H1 (cell line): Measurements from ENCODE around the gene NANOS3. TPM values are rescaled to one million over a fixed set of nuclear protein-coding genes. Genes with fewer than 3 reads are reported as not detected.

ENCODE experiments used
- CTCF ChIA-PET: fragments of 300-600 bp; sonication (Branson Sonifier 250); formaldehyde crosslinking; loops from one replicate; lab custom pipeline; 2021; ENCODE audit not compliant: partially characterized antibody; lab: Charles Lee
- POLR2A ChIA-PET: fragments of 300-600 bp; sonication (Branson Sonifier 250); formaldehyde crosslinking; loops from one replicate; lab custom pipeline; 2021; ENCODE audit warnings: inconsistent platforms; ENCODE audit not compliant: partially characterized antibody; lab: Charles Lee
- DNase-seq, 2 experiments: peaks; one replicate each; pipeline versions ENCODE4 v3.0.0 to v3.0.0-alpha.2; 2010 to 2022; ENCODE audit warnings: low spot score in 2 of 2, low read depth in 1 of 2, mixed read lengths in 1 of 2
- FAIRE-seq: peaks from 2 replicates; lab custom pipeline; 2011; peaks lifted over from hg19 to GRCh38; lab: Jason Lieb, UNC
- H2AFZ ChIP-seq: 2 replicates; pipeline ENCODE4 v1.8.1; 2012; ENCODE audit warnings: low read length, inconsistent platforms
- H2AK5ac ChIP-seq: 2 replicates; pipeline ENCODE4 v1.6.1; 2013; ENCODE audit warnings: low read depth, low read length
- H2BK120ac ChIP-seq: replicated peaks from 2 replicates; pipeline ENCODE3; 2013; ENCODE audit warnings: low read depth, low read length, inconsistent platforms
- H2BK12ac ChIP-seq: 2 replicates; pipeline ENCODE4 v1.6.1; 2013; ENCODE audit warnings: low read depth, low read length
- H2BK15ac ChIP-seq: 2 replicates; pipeline ENCODE4 v1.6.1; 2013; ENCODE audit warnings: low read length
- H2BK20ac ChIP-seq: 2 replicates; pipeline ENCODE4 v1.6.1; 2013; ENCODE audit warnings: low read length
- H2BK5ac ChIP-seq: 2 replicates; pipeline ENCODE4 v1.6.1; 2013; ENCODE audit warnings: low read depth, low read length
- H3K14ac ChIP-seq: 2 replicates; pipeline ENCODE4 v1.6.1; 2013; ENCODE audit warnings: inconsistent platforms; ENCODE audit not compliant: insufficient read length
- H3K18ac ChIP-seq: 2 replicates; pipeline ENCODE4 v1.6.1; 2013; ENCODE audit warnings: low read length; ENCODE audit errors: extremely low read depth
- H3K23ac ChIP-seq: 2 replicates; pipeline ENCODE4 v1.6.1; 2013; ENCODE audit warnings: inconsistent platforms; ENCODE audit not compliant: insufficient read length
- H3K23me2 ChIP-seq: 2 replicates; pipeline ENCODE4 v1.6.1; 2013; ENCODE audit warnings: low read depth, low read length
- H3K27ac ChIP-seq: 2 replicates; pipeline ENCODE4 v1.6.1; 2011; ENCODE audit warnings: low read depth, low read length, inconsistent platforms
- H3K27me3 ChIP-seq, 4 experiments: replicated peaks in 1 of 4; 1 replicate in 1 of 4; 2 replicates in 3 of 4; pipeline versions ENCODE4 v1.6.1 to v1.8.1; 2011 to 2013; ENCODE audit warnings: low read length in 3 of 4, mild to moderate bottlenecking in 3 of 4, inconsistent platforms in 2 of 4, mixed read lengths in 2 of 4, moderate library complexity in 1 of 4; ENCODE audit not compliant: control insufficient read depth in 3 of 4, insufficient read depth in 3 of 4; ENCODE audit errors: extremely low read depth in 1 of 4
- H3K36me3 ChIP-seq, 4 experiments: 2 replicates each; pipeline versions ENCODE4 v1.6.1 to v1.8.1; 2011 to 2013; ENCODE audit warnings: mild to moderate bottlenecking in 4 of 4, low read length in 3 of 4, moderate library complexity in 2 of 4, control low read depth in 1 of 4, inconsistent platforms in 1 of 4; ENCODE audit not compliant: insufficient read depth in 4 of 4, control insufficient read depth in 2 of 4
- H3K4ac ChIP-seq: replicated peaks from 2 replicates; pipeline ENCODE3; 2013; ENCODE audit warnings: low read length, low read depth, mixed read lengths, inconsistent platforms; ENCODE audit not compliant: insufficient read length
- H3K4me1 ChIP-seq, 4 experiments: replicated peaks in 1 of 4; 1 replicate in 1 of 4; 2 replicates in 3 of 4; pipeline versions ENCODE4 v1.6.1 to v1.8.1; 2011 to 2013; ENCODE audit warnings: low read length in 3 of 4, inconsistent platforms in 2 of 4, mixed read lengths in 1 of 4; ENCODE audit not compliant: insufficient read depth in 4 of 4, control insufficient read depth in 3 of 4
- H3K4me2 ChIP-seq, 2 experiments: 2 replicates each; pipeline versions ENCODE4 v1.6.1 to v1.8.1; 2011 to 2013; ENCODE audit warnings: low read depth in 2 of 2, low read length in 2 of 2, control low read depth in 1 of 2, inconsistent platforms in 1 of 2, mild to moderate bottlenecking in 1 of 2; ENCODE audit not compliant: insufficient read depth in 1 of 2
- H3K4me3 ChIP-seq, 4 experiments: fragments of 200-600, 300-600 bp in 1 of 4; sonication (generic), shearing (Covaris generic), sonication (Bioruptor Twin) in 1 of 4; 2 replicates each; pipeline versions ENCODE4 v1.5.1 to v1.8.1; 2011 to 2016; ENCODE audit warnings: low read length in 4 of 4, low read depth in 3 of 4, control low read depth in 2 of 4, inconsistent platforms in 2 of 4, mild to moderate bottlenecking in 2 of 4, mixed read lengths in 1 of 4, moderate library complexity in 1 of 4; ENCODE audit not compliant: insufficient read depth in 2 of 4; ENCODE audit errors: extremely low read depth in 1 of 4
- H3K56ac ChIP-seq: replicated peaks from 2 replicates; pipeline ENCODE3; 2013; ENCODE audit warnings: low read depth, mild to moderate bottlenecking, mixed read lengths, low read length, inconsistent platforms; ENCODE audit not compliant: insufficient read length
- H3K79me1 ChIP-seq: 2 replicates; pipeline ENCODE4 v1.6.1; 2013; ENCODE audit warnings: low read depth, low read length, control low read depth
- H3K79me2 ChIP-seq, 2 experiments: 2 replicates each; pipeline versions ENCODE4 v1.6.1 to v1.8.1; 2012 to 2013; ENCODE audit warnings: low read length in 2 of 2, mild to moderate bottlenecking in 2 of 2, inconsistent platforms in 1 of 2; ENCODE audit not compliant: insufficient read depth in 2 of 2, control insufficient read depth in 1 of 2
- H3K9ac ChIP-seq, 4 experiments: replicated peaks in 1 of 4; 1 replicate in 1 of 4; 2 replicates in 3 of 4; pipeline versions ENCODE4 v1.6.1 to v1.8.1; 2011 to 2013; ENCODE audit warnings: low read depth in 3 of 4, low read length in 3 of 4, control low read depth in 2 of 4, mild to moderate bottlenecking in 2 of 4, moderate library complexity in 2 of 4, inconsistent platforms in 1 of 4; ENCODE audit errors: extremely low read depth in 1 of 4
- H3K9me3 ChIP-seq, 2 experiments: 2 replicates each; pipeline versions ENCODE4 v1.6.1 to v1.8.1; 2012 to 2013; ENCODE audit warnings: mild to moderate bottlenecking in 2 of 2, moderate library complexity in 2 of 2, control low read depth in 1 of 2, inconsistent platforms in 1 of 2, low read depth in 1 of 2, low read length in 1 of 2, mixed read lengths in 1 of 2; ENCODE audit not compliant: insufficient read depth in 2 of 2
- H4K20me1 ChIP-seq, 2 experiments: replicated peaks in 1 of 2; 2 replicates each; pipeline versions ENCODE3 to v1.8.1; 2011 to 2013; ENCODE audit warnings: inconsistent platforms in 2 of 2, low read length in 2 of 2, mild to moderate bottlenecking in 1 of 2; ENCODE audit not compliant: insufficient read depth in 2 of 2, control insufficient read depth in 1 of 2
- H4K5ac ChIP-seq: 2 replicates; pipeline ENCODE4 v1.6.1; 2013; ENCODE audit warnings: low read length, low read depth, mixed read lengths, inconsistent platforms; ENCODE audit not compliant: insufficient read length
- H4K8ac ChIP-seq: 2 replicates; pipeline ENCODE4 v1.8.0; 2013; ENCODE audit warnings: mild to moderate bottlenecking, moderate library complexity, low read length, inconsistent platforms; ENCODE audit not compliant: insufficient read depth; ENCODE audit errors: extremely low read depth
- H4K91ac ChIP-seq: replicated peaks from 2 replicates; pipeline ENCODE3; 2013; ENCODE audit warnings: low read length, mixed read lengths, inconsistent platforms; ENCODE audit not compliant: insufficient read length
- CTCF ChIP-seq, 3 experiments: IDR thresholded peaks; 1 replicate in 2 of 3; 2 replicates in 1 of 3; pipeline versions ENCODE4 v1.5.1 to v1.6.1; 2011; ENCODE audit warnings: low read length in 3 of 3, mild to moderate bottlenecking in 3 of 3, inconsistent platforms in 2 of 3, low read depth in 1 of 3, moderate library complexity in 1 of 3; ENCODE audit not compliant: insufficient read depth in 1 of 3; ENCODE audit errors: control extremely low read depth in 1 of 3
- JUN ChIP-seq: IDR thresholded peaks from 2 replicates; pipeline ENCODE4 v1.6.1; 2011; ENCODE audit warnings: low read depth, mild to moderate bottlenecking, improper control_type of control experiment, low read length
- POLR2AphosphoS5 ChIP-seq: IDR thresholded peaks from 2 replicates; pipeline ENCODE4 v1.6.1; 2011; ENCODE audit warnings: low read depth, low read length
- RAD21 ChIP-seq, 2 experiments: IDR thresholded peaks in 1 of 2; conservative IDR thresholded peaks in 1 of 2; 2 replicates each; pipeline ENCODE4 v1.6.1; 2011; ENCODE audit warnings: low read depth in 2 of 2, low read length in 2 of 2, improper control_type of control experiment in 1 of 2, inconsistent platforms in 1 of 2, mild to moderate bottlenecking in 1 of 2, moderate library complexity in 1 of 2
- RNF2 ChIP-seq: fragments of 200-900, 300-1000 bp; sonication (generic); IDR thresholded peaks from 2 replicates; pipeline ENCODE4 v1.7.1; 2016; ENCODE audit warnings: borderline replicate concordance, low read depth, mild to moderate bottlenecking, antibody characterized with exemption, low read length; ENCODE audit not compliant: poor library complexity, severe bottlenecking; ENCODE audit errors: missing control alignments
- RXRA ChIP-seq: IDR thresholded peaks from 2 replicates; pipeline ENCODE4 v1.6.1; 2011; ENCODE audit warnings: low read depth, mild to moderate bottlenecking, low read length, moderate library complexity; ENCODE audit not compliant: insufficient read depth
- SP1 ChIP-seq: IDR thresholded peaks from 2 replicates; pipeline ENCODE4 v1.6.1; 2011; ENCODE audit warnings: low read depth, low read length
- WGBS, 2 experiments: shearing (Covaris generic) in 1 of 2; methylation state at CpG; one replicate each; pipeline versions ENCODE4 v1.1.6 to v1.1.7; 2013 to 2015; ENCODE audit warnings: low lambda C conversion rate in 2 of 2, mixed read lengths in 2 of 2, inconsistent platforms in 1 of 2, low coverage in 1 of 2, missing lambda C conversion rate in 1 of 2; ENCODE audit not compliant: insufficient replicate concordance in 2 of 2, insufficient coverage in 1 of 2, insufficient read length in 1 of 2; ENCODE audit errors: extremely low coverage in 1 of 2, missing lambda C conversion rate in 1 of 2; 5-methylcytosine and 5-hydroxymethylcytosine counted together
- polyA plus RNA-seq, 7 experiments: library from polyadenylated mRNA; depleted of rRNA in 3 of 7; stranded (reverse) in 5 of 7; unstranded in 2 of 7; fragments of >200 nt in 5 of 7; fragments of 200-250 nt in 2 of 7; gene quantifications; 1 replicate in 5 of 7; 2 replicates in 1 of 7; 4 replicates in 1 of 7; pipeline versions ENCODE4 v1.2.1 to v1.2.3, GENCODE V29; 2011 to 2013; ENCODE audit warnings: missing spikeins in 2 of 7, mixed read lengths in 2 of 7
- total RNA-seq: library from RNA; stranded (reverse); fragmentation: NEBNext Ultra II Directional; extraction: Animal tissue kit (Norgen Biotek cat#: 25700); gene quantifications from 2 replicates; pipeline ENCODE4 v1.2.1, GENCODE V29; 2021

The NANOS3 gene
- total and polyA plus RNA-seq, 2 of the 8 experiments (the other 6 are each of a cell fraction or from before 2014, with no cell fraction given), result 0.62 TPM; not detected in 1

DNA sequence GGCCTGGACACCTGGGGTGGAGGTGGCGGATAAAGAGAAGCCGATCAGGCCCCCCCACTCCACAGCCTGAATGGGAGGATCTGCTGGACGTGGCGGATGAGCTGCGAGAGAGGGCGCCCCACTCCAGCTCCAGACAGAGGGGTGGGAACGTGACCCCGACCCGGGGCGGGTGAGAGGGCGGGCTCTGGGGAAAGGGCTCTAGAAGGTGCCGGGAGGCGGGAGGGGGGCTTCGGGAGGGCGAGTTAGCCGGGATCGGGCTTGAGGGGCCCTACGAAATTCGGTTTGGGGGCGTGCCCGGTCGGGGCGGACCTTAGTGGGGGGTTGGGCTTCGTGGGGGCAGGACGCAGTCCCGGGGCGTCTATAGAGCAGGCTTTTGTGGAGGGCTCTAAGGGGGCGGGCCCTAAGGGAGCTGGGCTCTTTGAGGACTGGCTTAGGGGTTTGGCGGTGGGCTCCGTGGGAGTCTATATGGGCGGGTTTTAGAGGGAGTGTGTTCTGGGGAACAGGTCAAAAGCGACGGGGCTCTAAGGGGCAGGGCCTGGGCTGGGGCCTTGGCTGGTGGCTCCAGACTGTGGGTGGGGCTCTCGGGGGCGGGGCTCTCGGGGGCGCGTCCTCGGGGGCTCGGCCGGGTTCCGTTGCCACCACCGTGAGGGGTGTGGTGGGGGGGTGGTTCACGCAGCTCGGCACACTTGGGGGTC lies 4.1 kb upstream of the NANOS3 start:
- no peak overlapping the region for H2BK20ac ChIP-seq
- H4K91ac ChIP-seq, result no peak overlapping the region
- no peak overlapping the region for H3K18ac ChIP-seq
- no peak overlapping the region for H2BK12ac ChIP-seq
- H3K9me3 ChIP-seq, result no peaks in the 10 kb centered on the region
- no peaks in the 10 kb centered on the region; a peak in 2 of 7 replicates for H3K4me1 ChIP-seq
- H4K20me1 ChIP-seq, result peaks cover 0 to 12% of the 10 kb centered on the region in 2 experiments
- no peak overlapping the region for H3K4ac ChIP-seq
- no peaks in the 10 kb centered on the region for H3K23me2 ChIP-seq
- FAIRE-seq, result peak; percentile 48
- no peak overlapping the region for H2AFZ ChIP-seq
- H3K79me1 ChIP-seq, result no peaks in the 10 kb centered on the region
- no peak overlapping the region for H4K5ac ChIP-seq
- no peak overlapping the region for H2BK120ac ChIP-seq
- H3K4me3 ChIP-seq, result peak overlapping the region in 1 of 4 experiments; percentile 49; a peak in 3 of 8 replicates
- WGBS, 2 experiments, result 4% methylated on average over 29 of the region's 45 CpGs; no CpG with 5 or more reads in 1 of the 2 experiments
- no peak overlapping the region for H3K23ac ChIP-seq
- H3K79me2 ChIP-seq, result no peaks in the 10 kb centered on the region
- H4K8ac ChIP-seq, result 0 out of 2 replicates have a peak overlapping the region, but pooled peaks have one; percentile 25
- no peak overlapping the region for H2AK5ac ChIP-seq
- no peak overlapping the region for H3K56ac ChIP-seq
- no peak overlapping the region for H3K9ac ChIP-seq
- peak overlapping the region; percentile 8 to 52; a peak in 3 of 4 replicates for H3K4me2 ChIP-seq
- DNase-seq, result peak in 1 of 2 experiments; percentile 86
- no peaks in the 10 kb centered on the region for H3K36me3 ChIP-seq
- H2BK5ac ChIP-seq, result no peak overlapping the region
- CTCF ChIA-PET, result interaction anchor here (0.6 to 2.0 kb wide), 12 partner anchors 10 to 176 kb away, joined by 3 to 13 read pairs (median 3); no protein-coding TSS in a partner anchor
- H3K14ac ChIP-seq, result no peak overlapping the region
- POLR2A ChIA-PET, result interaction anchor here (0.8 to 1.8 kb wide), 8 partner anchors 9 to 66 kb away, joined by 3 to 7 read pairs (median 4); no protein-coding TSS in a partner anchor
- peaks cover 36 to 90% (median 66%) of the 10 kb centered on the region in 4 experiments for H3K27me3 ChIP-seq
- no peak overlapping the region for H2BK15ac ChIP-seq
- H3K27ac ChIP-seq, result no peak overlapping the region
- TF ChIP-seq SP1 (peak; percentile 83), RXRA (0 out of 2 replicates have a peak, but pooled peaks have one; percentile 44), CTCF (IDR thresholded peaks at IDR 0.05; ENCODE audit: control extremely low read depth in 1 of 3, insufficient read depth in 1 of 3, low read depth in 1 of 3, low read length in 3 of 3) (peak; percentile 18 to 47 (median 36)), JUN (no peak), RAD21 (IDR thresholded peaks at IDR 0.05 in 1 of 2, conservative IDR thresholded peaks at IDR 0.05 in 1 of 2; ENCODE audit: low read depth in 2 of 2, low read length in 2 of 2) (peak in 1 of 2 experiments; percentile 50; a peak in 3 of 4 replicates), POLR2AphosphoS5 (peak; percentile 87), RNF2 (no peak)
